Activated CD4-positive, alpha-beta T cell treated with anti-CD3 and anti-CD28 coated beads for 4 hours (primary cell): Measurements from ENCODE around the gene NEUROD4.

Source experiments
- DNase-seq, 2 donors: peaks; one replicate each; pipeline ENCODE4 v3.0.0-alpha.2; 2020

The NEUROD4 gene

GRCh38 chr12:54998958-54999510 lies 20.7 kb upstream of the NEUROD4 start:
- DNase-seq: no peak

DNA sequence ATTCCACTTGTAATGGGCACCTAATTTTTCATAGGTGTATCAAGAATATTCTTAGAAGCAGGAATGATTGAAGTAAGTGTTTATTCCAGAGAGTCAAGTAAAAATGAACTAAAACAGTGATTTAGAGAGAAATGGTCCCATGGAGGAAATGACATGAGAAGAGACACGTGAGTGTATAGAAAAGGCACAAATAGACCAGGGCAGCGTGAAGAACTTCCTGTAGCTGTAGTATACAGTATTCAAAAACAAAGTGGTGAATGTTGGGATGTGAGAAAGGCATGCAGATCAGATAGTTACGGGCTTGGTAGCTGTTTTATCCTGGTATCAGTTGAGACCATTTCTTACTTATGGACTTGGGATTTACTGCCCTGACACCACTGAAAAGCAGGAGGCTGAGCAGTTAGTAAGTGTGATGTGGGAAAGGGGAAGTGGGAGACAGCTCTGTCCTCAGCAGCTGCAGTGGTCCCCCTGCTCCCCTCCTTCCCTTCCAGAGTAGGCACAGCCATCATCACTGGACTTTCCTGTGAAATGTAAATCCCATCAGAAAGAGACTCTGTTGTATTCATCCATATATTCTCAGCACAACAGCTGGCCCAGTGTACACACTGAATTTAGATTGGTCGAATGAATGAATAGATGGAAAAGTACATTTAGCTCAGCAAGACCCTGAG lies 18.4 kb upstream of the NEUROD4 start:
- no peak for DNase-seq

- no peak for DNase-seq
Measured at GRCh38 chr12:55002355-55002754, 17.4 kb upstream of the NEUROD4 start.

DNA sequence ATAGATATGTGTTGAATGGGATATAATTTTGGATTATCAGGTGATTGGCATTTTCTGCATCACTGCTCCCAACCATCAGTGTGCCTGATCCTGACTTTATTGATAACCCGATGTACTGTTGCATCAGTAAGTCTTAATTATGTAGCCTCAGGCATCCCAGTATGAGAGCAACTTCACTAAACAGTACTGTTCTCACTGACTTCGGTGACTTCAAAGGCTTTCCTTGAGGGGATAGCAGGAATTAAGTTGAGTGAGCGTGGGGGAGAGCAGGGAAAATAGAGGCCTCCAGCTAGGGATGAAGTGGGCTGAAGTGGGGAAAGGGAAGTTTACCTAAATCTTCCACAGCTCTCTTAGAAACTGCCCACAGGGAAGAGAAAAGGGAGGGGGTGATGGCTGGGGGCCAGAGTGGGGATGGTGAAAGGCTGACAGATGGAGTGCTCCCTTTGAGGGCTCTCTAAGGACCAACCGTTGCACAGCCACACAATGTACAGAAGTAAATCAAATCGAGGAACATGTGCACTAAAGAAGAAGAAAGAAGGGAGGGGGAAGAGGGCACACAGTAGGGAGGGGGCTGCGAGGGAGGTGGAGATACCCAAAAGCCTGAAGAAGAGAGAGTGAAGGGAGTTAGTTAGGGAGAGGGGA lies 10.7 kb upstream of the NEUROD4 start:
- DNase-seq: no peak

- DNase-seq: no peak
Measured at GRCh38 chr12:55017416-55017925, 2.3 kb upstream of the NEUROD4 start.

DNA sequence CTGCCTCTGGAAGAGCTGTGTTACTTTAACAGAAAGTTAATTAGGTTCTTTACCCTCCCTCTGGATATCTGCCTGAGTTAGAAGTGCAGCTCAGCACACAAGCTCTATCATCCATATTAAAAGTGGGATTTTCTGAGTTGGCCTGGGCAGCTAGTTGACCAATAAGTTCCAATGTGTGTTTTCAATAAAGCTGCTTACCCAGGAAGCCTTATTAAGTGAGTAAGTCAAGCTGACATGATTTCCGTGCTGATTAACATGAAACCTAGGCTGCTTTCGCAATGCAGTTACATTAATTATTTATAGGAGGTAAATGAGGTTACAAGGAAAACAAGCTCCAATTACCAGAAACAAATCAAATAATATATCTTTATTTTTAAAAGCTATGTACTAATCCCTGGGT lies 4.8 kb downstream of the NEUROD4 start:
- DNase-seq: no peak

DNA sequence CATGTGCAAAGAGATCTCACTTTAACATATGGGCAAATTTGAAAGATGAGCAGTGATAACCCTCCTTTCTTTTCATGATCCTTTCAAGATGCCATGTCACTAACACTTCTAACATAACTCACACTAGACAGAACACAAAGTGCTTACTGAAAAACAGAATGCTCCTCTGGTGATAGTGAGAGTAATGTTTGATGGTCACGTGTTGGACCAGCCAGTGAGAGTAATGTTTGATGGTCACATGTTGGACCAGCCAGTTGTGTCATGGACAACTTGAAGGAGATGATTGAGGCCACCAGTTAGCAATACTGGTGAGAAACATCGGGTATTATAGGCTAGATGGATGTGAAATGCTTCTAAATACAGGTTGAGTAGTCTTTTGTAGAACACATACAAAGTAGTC lies 5.7 kb downstream of the NEUROD4 start:
- DNase-seq: no peak

- no peak for DNase-seq
Measured at GRCh38 chr12:55034218-55034617, 14.4 kb downstream of the NEUROD4 start.

DNA sequence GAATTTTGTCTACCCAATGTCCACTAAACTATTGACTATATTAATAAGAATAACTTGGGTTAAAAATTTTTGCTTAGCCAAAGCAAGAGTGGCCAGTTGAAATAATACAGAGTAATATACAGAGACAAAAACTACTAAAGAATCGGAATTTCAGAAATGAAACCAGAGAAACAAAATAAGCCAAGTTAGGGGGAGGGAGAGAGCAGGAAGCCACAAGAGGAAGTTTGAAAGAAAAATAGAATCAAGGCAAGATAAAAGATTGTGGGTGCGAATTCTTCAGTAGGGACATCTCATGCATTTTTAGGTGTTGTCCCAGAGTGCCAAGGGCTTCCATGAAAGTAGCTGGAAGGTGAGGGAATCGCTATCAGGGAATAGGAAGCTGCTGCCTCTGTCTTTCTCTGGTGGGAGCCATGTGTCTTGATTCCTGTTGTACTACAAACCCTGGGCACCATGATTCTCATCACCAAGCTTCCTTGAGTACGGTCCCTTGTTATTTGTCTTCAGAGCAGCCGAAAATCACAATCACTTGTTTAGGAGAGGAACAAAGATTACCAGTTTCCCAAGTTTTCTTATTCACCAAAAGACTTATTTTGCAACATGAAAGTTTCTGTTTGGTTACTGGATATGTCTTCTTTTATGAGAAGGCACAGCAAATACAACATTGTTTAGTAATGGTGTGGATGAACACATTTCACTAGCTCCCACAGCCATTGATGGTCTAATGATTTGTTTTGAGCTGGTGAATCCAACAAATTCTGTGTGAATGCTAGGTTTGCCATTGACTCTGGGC lies 16.7 kb downstream of the NEUROD4 start:
- DNase-seq: no peak

GRCh38 chr12:55037351-55037987 lies 17.7 kb downstream of the NEUROD4 start:
- no peak for DNase-seq

DNA sequence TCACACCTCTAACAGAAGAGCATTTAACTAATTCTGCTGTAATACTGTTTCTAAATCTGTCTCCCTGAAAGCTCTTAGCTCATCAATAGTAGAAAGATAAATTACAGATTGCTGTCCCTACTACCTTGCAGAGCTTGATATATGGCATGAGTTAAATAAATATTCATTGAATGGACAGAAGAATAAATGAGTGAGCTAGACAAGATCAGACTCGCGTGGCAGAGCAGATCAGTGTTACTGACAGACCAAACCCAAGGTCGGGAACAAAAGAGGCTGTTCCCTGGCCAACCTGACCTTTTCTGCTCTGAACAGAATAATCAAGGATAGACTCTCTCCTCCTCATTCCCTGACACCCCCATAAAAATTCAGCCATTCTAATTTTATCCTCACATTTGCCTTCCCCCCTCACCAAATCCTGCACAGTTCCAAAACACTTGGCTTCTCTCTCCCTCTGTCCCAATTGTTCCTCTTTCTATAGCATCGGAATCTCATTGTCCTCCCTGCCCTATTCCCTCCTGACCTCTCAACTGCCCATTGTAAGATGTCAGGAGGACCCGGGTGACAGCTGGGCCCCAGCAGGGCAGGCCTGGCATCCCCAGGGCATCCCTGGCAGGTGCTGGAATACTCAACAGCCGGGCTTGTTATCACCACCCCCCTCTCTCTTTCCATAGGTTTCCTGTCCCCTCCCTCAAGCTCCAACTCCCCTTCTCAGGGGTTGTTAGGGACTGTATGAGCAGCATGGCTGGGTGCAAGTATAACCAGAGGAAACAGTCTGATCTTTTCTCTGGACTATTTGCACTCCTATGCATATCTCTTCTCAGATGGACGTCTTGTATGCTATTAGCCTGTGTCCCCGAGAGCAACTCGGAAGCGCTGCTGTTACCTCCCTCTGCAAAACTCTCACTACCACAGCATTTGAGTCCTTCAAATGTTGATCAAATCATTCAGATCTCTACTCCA lies 19.9 kb downstream of the NEUROD4 start:
- DNase-seq: no peak

- no peak for DNase-seq
Measured at GRCh38 chr12:55041345-55042055, 21.7 kb downstream of the NEUROD4 start.

GRCh38 chr12:55043542-55043941 lies 23.8 kb downstream of the NEUROD4 start:
- DNase-seq: no peak

- no peak for DNase-seq
Measured at GRCh38 chr12:55044135-55044534, 24.4 kb downstream of the NEUROD4 start.

DNA sequence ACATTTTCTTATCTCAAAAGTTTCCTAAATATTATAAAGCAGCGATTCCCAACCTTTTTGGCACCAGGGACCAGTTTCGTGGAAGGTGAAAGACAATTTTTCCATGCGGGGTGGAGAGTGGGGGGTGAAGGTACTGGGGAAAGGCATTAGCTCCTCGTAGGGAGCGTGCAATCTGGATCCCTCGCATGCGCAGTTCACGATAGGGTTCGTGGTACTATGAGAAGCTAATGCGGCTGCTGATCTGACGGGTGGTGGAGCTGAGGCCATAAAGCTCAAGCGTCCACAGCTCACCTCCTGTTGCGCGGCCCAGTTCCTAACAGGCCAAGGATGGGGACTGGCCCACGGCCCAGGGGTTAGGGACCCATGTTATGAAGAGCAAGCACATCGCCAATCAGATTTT lies 29.9 kb downstream of the NEUROD4 start:
- DNase-seq: no peak

GRCh38 chr12:55051197-55051947 lies 31.6 kb downstream of the NEUROD4 start:
- no peak for DNase-seq

GRCh38 chr12:55057481-55057880 lies 37.7 kb downstream of the NEUROD4 start:
- DNase-seq: no peak

DNA sequence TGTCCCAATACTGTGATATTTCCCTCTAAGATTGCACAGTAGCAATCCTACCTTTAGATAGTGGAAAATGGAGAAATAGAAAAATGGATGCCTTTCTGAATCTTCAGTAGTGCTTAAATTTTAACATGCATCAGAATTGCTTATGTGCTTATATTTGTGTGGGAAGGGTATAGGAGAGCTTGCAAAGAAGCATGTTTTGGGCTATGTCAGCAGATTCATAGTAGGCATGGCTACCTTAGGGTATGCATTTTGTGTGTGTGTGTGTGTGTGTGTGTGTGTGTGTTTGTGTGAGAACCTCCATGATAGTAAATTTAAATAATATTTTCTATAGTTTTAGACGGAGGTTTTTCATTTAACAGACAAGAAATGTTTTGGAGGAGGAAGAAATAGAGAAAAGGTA lies 38.3 kb downstream of the NEUROD4 start:
- DNase-seq: no peak

GRCh38 chr12:55058776-55059175 lies 39.0 kb downstream of the NEUROD4 start:
- DNase-seq: no peak

DNA sequence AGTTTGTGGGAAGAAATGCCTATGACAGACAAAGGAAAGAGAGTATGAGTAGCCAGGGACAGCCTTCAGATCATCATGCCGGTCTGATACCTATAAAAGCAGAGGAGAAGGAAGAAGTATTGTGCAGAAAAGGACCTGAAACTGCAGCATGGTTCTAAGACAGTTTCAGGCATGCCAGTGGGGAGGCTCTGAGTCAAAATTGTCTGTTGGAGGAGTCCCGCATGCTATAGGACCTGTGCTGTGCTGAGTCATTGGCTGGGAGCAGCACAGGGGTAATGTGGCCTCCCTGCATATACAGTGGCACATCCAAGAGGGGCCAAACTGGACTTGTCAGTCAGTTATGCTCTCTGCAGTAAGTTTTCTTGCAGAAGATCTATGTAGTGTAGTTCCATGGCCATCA lies 40.7 kb downstream of the NEUROD4 start:
- DNase-seq: no peak
